ENCODE data around the gene SHF. TPM values are rescaled to one million over a fixed set of nuclear protein-coding genes. Genes with fewer than 3 reads are reported as not detected.

SHF gene
- total and polyA plus RNA-seq, 2 donors (not counting 1 experiment from before 2014, with no cell fraction given) = 1.6 to 15.4 TPM

- ChIA-PET CTCF (interaction anchor here (0.8 to 1.4 kb wide), 7 partner anchors 10 to 64 kb away, joined by 3 to 5 read pairs (median 3); no protein-coding TSS in a partner anchor), POLR2A (interaction anchor here (4.1 kb wide), 1 partner anchor 13 kb away, joined by 48 read pairs; no protein-coding TSS in a partner anchor)
- Mint-ChIP-seq H3K9me3 (ENCODE audit: insufficient read depth) (no peaks in the 10 kb centered on the region), H3K4me1 (peaks cover 20% of the 10 kb centered on the region), H3K27ac (peak overlapping the region; percentile 43), H3K4me3 (peak overlapping the region; percentile 89), H3K27me3 (peaks cover 10% of the 10 kb centered on the region)
- peak overlapping the region; percentile 77 for H2AFZ ChIP-seq (ENCODE audit: insufficient read depth, low read depth, low read length, poor library complexity, severe bottlenecking)
- ATAC-seq (ENCODE audit: low read depth) = no peak
- H3K9ac ChIP-seq (ENCODE audit: low read length) = no peak overlapping the region
- intact Hi-C loops (cut with micrococcal nuclease) = loop anchor here (5.0 kb wide), 1 partner anchor 164 kb away; the partner anchor contains the start of gene SORD
- no peaks in the 10 kb centered on the region for H3K36me3 ChIP-seq (replicated peaks in 1 of 2; ENCODE audit: control extremely low read depth in 1 of 2, control insufficient read depth in 1 of 2, extremely low read depth in 1 of 2, insufficient read depth in 2 of 2, low read length in 1 of 2)
- no peaks in the 10 kb centered on the region for H3K79me2 ChIP-seq (ENCODE audit: control insufficient read depth, insufficient read depth, low read length)
- H3K27me3 ChIP-seq (replicated peaks in 1 of 4; ENCODE audit: control extremely low read depth in 1 of 4, control insufficient read depth in 3 of 4, insufficient read depth in 4 of 4, low read length in 3 of 4) = no peaks in the 10 kb centered on the region
- no peaks in the 10 kb centered on the region for H4K20me1 ChIP-seq (ENCODE audit: control insufficient read depth, insufficient read depth, low read length, poor library complexity, severe bottlenecking)
- peaks cover 0 to 15% of the 10 kb centered on the region in 2 donors for H3K4me1 ChIP-seq (ENCODE audit: control insufficient read depth in 2 of 2, insufficient read depth in 2 of 2, low read length in 2 of 2)
- H3K4me3 ChIP-seq (ENCODE audit: control extremely low read depth in 1 of 5, extremely low read depth in 1 of 5, insufficient read depth in 1 of 5, low read depth in 2 of 5, low read length in 4 of 5) = no peak overlapping the region
- DNase-seq = no peak
- TF ChIP-seq CTCF (IDR thresholded peaks at IDR 0.05) = no peak
- TF ChIP-seq EZH2 (IDR thresholded peaks at IDR 0.05; ENCODE audit: borderline replicate concordance, insufficient read depth, low read depth, low read length, poor library complexity, severe bottlenecking) = no peak
- H3K9me3 ChIP-seq (ENCODE audit: control extremely low read depth in 1 of 3, control insufficient read depth in 2 of 3, insufficient read depth in 1 of 3, low read length in 2 of 3) = peaks cover 0 to 3% (median 0%) of the 10 kb centered on the region in 3 donors
- no peak overlapping the region for H3K27ac ChIP-seq (ENCODE audit: low read length in 2 of 2)
- peak overlapping the region; percentile 99 for H3K4me2 ChIP-seq (replicated peaks; ENCODE audit: low read depth, low read length, poor library complexity, severe bottlenecking)
- WGBS (ENCODE audit: insufficient coverage) = 92% methylated on average over 2 of the region's 8 CpGs
Observed at GRCh38 chr15:45185903-45186770, 1.6 kb downstream of the SHF start.

Measured in B cell (primary cell).